Right renal pelvis (tissue), 4 donors: ENCODE data around the gene FALEC. TPM values are rescaled to one million over a fixed set of nuclear protein-coding genes. Genes with fewer than 3 reads are reported as not detected.

Experiments
- DNase-seq, 4 donors: peaks; one replicate each; pipeline ENCODE4 v3.0.0-alpha.2; 2013; ENCODE audit warnings: low read depth in 4 of 4, low spot score in 3 of 4, missing footprints in 1 of 4
- polyA plus RNA-seq, 4 donors: library from polyadenylated mRNA; unstranded; fragments of 120-200 nt; gene quantifications; one replicate each; pipeline ENCODE4 v1.2.1, GENCODE V29; 2013; ENCODE audit not compliant: insufficient read length in 4 of 4

Gene FALEC
- polyA plus RNA-seq, 4 donors: 0.42 to 0.44 TPM; not detected in 2

DNA sequence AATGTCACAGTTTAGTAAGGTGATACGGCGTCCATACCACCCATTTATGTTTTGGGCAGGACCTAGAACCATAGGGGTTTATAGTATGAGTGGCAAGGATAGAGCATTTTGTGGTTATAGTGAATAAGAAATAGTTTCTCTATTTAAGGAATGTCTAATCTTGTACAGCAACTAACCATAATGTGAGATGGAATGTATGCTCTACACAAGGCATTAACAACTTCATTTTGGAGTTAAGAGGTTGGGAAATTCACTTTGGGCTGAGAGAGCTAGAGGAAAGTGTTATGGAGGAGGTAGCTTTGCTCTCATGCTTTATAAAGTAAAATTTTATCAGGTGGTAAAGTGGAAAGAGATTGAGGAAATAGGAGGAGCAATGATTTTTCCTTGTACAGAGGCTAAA, 66.8 kb downstream of the FALEC start:
- DNase-seq: no peak

Other genes starting within 250 kb of the FALEC start
- gene APH1A, start 246.7 kb upstream of the FALEC start, polyA plus RNA-seq: 100 to 1,000 TPM; 184 to 211 (median 197) TPM
- 10 to 100 TPM; 43.4 to 52.4 (median 47.9) TPM for gene C1orf54, start 243.0 kb upstream of the FALEC start, polyA plus RNA-seq
- 1 to 10 TPM; 7.0 to 8.1 (median 7.5) TPM for gene CIART, start 233.2 kb upstream of the FALEC start, polyA plus RNA-seq
- 10 to 100 TPM; 67.6 to 77.1 (median 75.5) TPM for gene MRPS21, start 221.9 kb upstream of the FALEC start, polyA plus RNA-seq
- 10 to 100 TPM; 57.4 to 81.1 (median 61.0) TPM for gene PRPF3, start 194.2 kb upstream of the FALEC start, polyA plus RNA-seq
- 10 to 100 TPM; 50.0 to 57.7 (median 54.8) TPM for gene RPRD2, start 151.6 kb upstream of the FALEC start, polyA plus RNA-seq
- gene TARS2, start 28.3 kb upstream of the FALEC start, polyA plus RNA-seq: 10 to 100 TPM; 24.2 to 28.0 (median 26.0) TPM
- gene ECM1, start 7.6 kb upstream of the FALEC start, polyA plus RNA-seq: 10 to 100 TPM; 12.0 to 22.1 (median 14.6) TPM
- 10 to 100 TPM; 12.4 to 21.0 (median 13.8) TPM for gene ADAMTSL4, start 33.7 kb downstream of the FALEC start, polyA plus RNA-seq
- gene MCL1, start 63.9 kb downstream of the FALEC start, polyA plus RNA-seq: 100 to 1,000 TPM; 155 to 206 (median 189) TPM
- gene ENSA, start 113.9 kb downstream of the FALEC start, polyA plus RNA-seq: 100 to 1,000 TPM; 220 to 235 (median 227) TPM
- gene GOLPH3L, start 181.4 kb downstream of the FALEC start, polyA plus RNA-seq: 10 to 100 TPM; 35.3 to 46.8 (median 43.3) TPM
- not detected for gene HORMAD1, start 205.1 kb downstream of the FALEC start, polyA plus RNA-seq